Measurements from ENCODE around the gene CMTM1. TPM values are rescaled to one million over a fixed set of nuclear protein-coding genes. Genes with fewer than 3 reads are reported as not detected.

CMTM1 gene
- total and polyA plus RNA-seq, 2 donors (not counting 3 experiments of a cell fraction or from before 2014, with no cell fraction given) = 3.0 to 12.3 TPM

DNA sequence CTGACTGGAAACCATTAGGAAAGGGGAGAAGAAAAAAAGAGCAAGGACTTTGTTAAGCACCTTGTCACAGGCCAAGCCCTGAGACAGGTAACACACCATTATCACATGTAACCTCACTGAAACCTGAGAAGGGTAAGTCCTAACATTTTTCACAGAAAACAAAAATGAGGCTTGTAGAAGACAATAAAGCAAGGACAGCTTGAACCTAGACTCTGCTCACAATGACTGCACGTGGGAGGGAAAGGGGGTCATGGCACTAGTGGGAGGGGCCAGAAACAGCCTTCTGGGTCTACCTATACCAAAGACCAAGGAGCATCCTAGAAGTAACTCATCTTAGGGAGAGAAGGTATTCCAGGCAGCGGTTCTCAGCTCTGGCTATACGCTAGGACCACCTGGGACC, 23.8 kb upstream of the CMTM1 start:
- DNase-seq (ENCODE audit: low read depth, low spot score) (no peak), FAIRE-seq (no peak)
- Histone ChIP-seq H3K27ac (ENCODE audit: insufficient read depth, low read depth, low read length) (no peak overlapping the region), H3K36me3 (ENCODE audit: control insufficient read depth in 2 of 2, extremely low read depth in 1 of 2, insufficient read depth in 2 of 2, low read length in 2 of 2) (peaks cover 0 to 2% of the 10 kb centered on the region in 2 experiments), H3K4me2 (ENCODE audit: insufficient read depth, low read length) (no peak overlapping the region), H3K9me3 (replicated peaks; ENCODE audit: control insufficient read depth, insufficient read depth, low read length) (no peaks in the 10 kb centered on the region), H3K9ac (replicated peaks; ENCODE audit: extremely low read depth, insufficient read depth, low read length) (no peak overlapping the region), H3K27me3 (ENCODE audit: control insufficient read depth in 2 of 2, insufficient read depth in 2 of 2, low read length in 2 of 2) (no peaks in the 10 kb centered on the region), H2AFZ (ENCODE audit: low read depth, low read length) (no peak overlapping the region), H3K9me1 (replicated peaks; ENCODE audit: control insufficient read depth, extremely low read depth, insufficient read depth, low read length) (no peaks in the 10 kb centered on the region), H3K4me3 (replicated peaks in 1 of 3; ENCODE audit: insufficient read depth in 1 of 3, low read depth in 1 of 3, low read length in 3 of 3) (no peak overlapping the region), H4K20me1 (replicated peaks; ENCODE audit: control insufficient read depth, extremely low read depth, insufficient read depth, low read length) (no peaks in the 10 kb centered on the region), H3K4me1 (ENCODE audit: control insufficient read depth, extremely low read depth, insufficient read depth, low read length) (no peaks in the 10 kb centered on the region), H3K79me2 (ENCODE audit: control insufficient read depth, insufficient read depth, low read length) (no peaks in the 10 kb centered on the region)
- dilution Hi-C loops (cut with MboI; ENCODE audit: extremely low pct_ligation_motif_present, low sequenced_read_pairs) (no loop called here), intact Hi-C loops (cut with micrococcal nuclease) (no loop called here)
- no TSS peak for BruUV-seq (replicated peaks)
- CTCF ChIA-PET = interaction anchor here (1.5 to 2.5 kb wide), 2 partner anchors 21 kb away, joined by 3 to 8 read pairs; no protein-coding TSS in a partner anchor
- TF ChIP-seq MAX (IDR thresholded peaks at IDR 0.05; ENCODE audit: insufficient read depth, insufficient read length) = no peak
- TF ChIP-seq MYC (IDR thresholded peaks at IDR 0.05; ENCODE audit: low read depth, low read length) = no peak
- TF ChIP-seq POLR2A (IDR thresholded peaks at IDR 0.05; ENCODE audit: low read depth, low read length) = no peak
- no peak for TF ChIP-seq JUN (IDR thresholded peaks at IDR 0.05; ENCODE audit: borderline replicate concordance, insufficient read depth, insufficient read length, low read depth)
- TF ChIP-seq EZH2 (IDR thresholded peaks at IDR 0.05; ENCODE audit: borderline replicate concordance, low read depth, low read length, severe bottlenecking) = no peak
- TF ChIP-seq FOS (IDR thresholded peaks at IDR 0.05; ENCODE audit: borderline replicate concordance, insufficient read depth, low read length) = no peak
- TF ChIP-seq GATA2 (IDR thresholded peaks at IDR 0.05; ENCODE audit: insufficient read depth, insufficient read length, low read depth, low read length) = no peak
- POLR2A ChIA-PET = no interaction called here

- Histone ChIP-seq H3K4me2 (ENCODE audit: insufficient read depth, low read length) (no peak overlapping the region), H3K79me2 (ENCODE audit: control insufficient read depth, insufficient read depth, low read length) (no peaks in the 10 kb centered on the region), H3K4me1 (ENCODE audit: control insufficient read depth, extremely low read depth, insufficient read depth, low read length) (no peaks in the 10 kb centered on the region), H3K27ac (ENCODE audit: insufficient read depth, low read depth, low read length) (no peak overlapping the region), H3K9ac (replicated peaks; ENCODE audit: extremely low read depth, insufficient read depth, low read length) (no peak overlapping the region), H3K27me3 (ENCODE audit: control insufficient read depth in 2 of 2, insufficient read depth in 2 of 2, low read length in 2 of 2) (no peaks in the 10 kb centered on the region), H3K9me1 (replicated peaks; ENCODE audit: control insufficient read depth, extremely low read depth, insufficient read depth, low read length) (no peaks in the 10 kb centered on the region), H3K4me3 (replicated peaks in 1 of 3; ENCODE audit: insufficient read depth in 1 of 3, low read depth in 1 of 3, low read length in 3 of 3) (no peak overlapping the region), H3K36me3 (ENCODE audit: control insufficient read depth in 2 of 2, extremely low read depth in 1 of 2, insufficient read depth in 2 of 2, low read length in 2 of 2) (peaks cover 0 to 2% of the 10 kb centered on the region in 2 experiments), H3K9me3 (replicated peaks; ENCODE audit: control insufficient read depth, insufficient read depth, low read length) (no peaks in the 10 kb centered on the region), H2AFZ (ENCODE audit: low read depth, low read length) (no peak overlapping the region), H4K20me1 (replicated peaks; ENCODE audit: control insufficient read depth, extremely low read depth, insufficient read depth, low read length) (no peaks in the 10 kb centered on the region)
- CTCF ChIA-PET = interaction anchor here (1.7 to 2.5 kb wide), 2 partner anchors 22 to 137 kb away, joined by 6 to 8 read pairs; no protein-coding TSS in a partner anchor
- dilution Hi-C loops (cut with MboI; ENCODE audit: extremely low pct_ligation_motif_present, low sequenced_read_pairs) = no loop called here
- no TSS peak for BruUV-seq (replicated peaks)
- POLR2A ChIA-PET = no interaction called here
- intact Hi-C loops (cut with micrococcal nuclease) = no loop called here
- DNase-seq (ENCODE audit: low read depth, low spot score) (no peak), FAIRE-seq (no peak)
- no peak for TF ChIP-seq JUN (IDR thresholded peaks at IDR 0.05; ENCODE audit: borderline replicate concordance, insufficient read depth, insufficient read length, low read depth)
- no peak for TF ChIP-seq POLR2A (IDR thresholded peaks at IDR 0.05; ENCODE audit: low read depth, low read length)
- no peak for TF ChIP-seq CTCF (IDR thresholded peaks at IDR 0.05; ENCODE audit: extremely low read depth in 1 of 2, insufficient read depth in 1 of 2, low read depth in 1 of 2, low read length in 2 of 2)
- TF ChIP-seq MAX (IDR thresholded peaks at IDR 0.05; ENCODE audit: insufficient read depth, insufficient read length) = no peak
- no peak for TF ChIP-seq GATA2 (IDR thresholded peaks at IDR 0.05; ENCODE audit: insufficient read depth, insufficient read length, low read depth, low read length)
- TF ChIP-seq EZH2 (IDR thresholded peaks at IDR 0.05; ENCODE audit: borderline replicate concordance, low read depth, low read length, severe bottlenecking) = no peak
- TF ChIP-seq MYC (IDR thresholded peaks at IDR 0.05; ENCODE audit: low read depth, low read length) = no peak
- no peak for TF ChIP-seq FOS (IDR thresholded peaks at IDR 0.05; ENCODE audit: borderline replicate concordance, insufficient read depth, low read length)
Measured at GRCh38 chr16:66543541-66543940, 22.7 kb upstream of the CMTM1 start.

Data from endothelial cell of umbilical vein (primary cell).